ENCODE results near the gene APBA2.

- TF ChIP-seq POLR2AphosphoS5 (IDR thresholded peaks at IDR 0.05) (no peak), CTCF (IDR thresholded peaks at IDR 0.05 in 8 of 11, conservative IDR thresholded peaks at IDR 0.05 in 3 of 11) (no peak), POLR2A (IDR thresholded peaks at IDR 0.05) (no peak)
Measured at GRCh38 chr15:28878209-28878608, 7.6 kb upstream of the APBA2 start.
